HG03097 (cell line): ENCODE data around the gene OS9.
"Not testable (repeated sequence)": the region's sequence is repeated elsewhere in the genome, so short reads cannot be mapped to it uniquely, and the experiment has no call there.

Source experiments
- ATAC-seq: cut with Tn5 transposase; IDR thresholded peaks from one replicate; pipeline ENCODE4 v1.9.1; 2021; ENCODE audit not compliant: unreplicated experiment, low FRiP score

OS9 gene, protein sequence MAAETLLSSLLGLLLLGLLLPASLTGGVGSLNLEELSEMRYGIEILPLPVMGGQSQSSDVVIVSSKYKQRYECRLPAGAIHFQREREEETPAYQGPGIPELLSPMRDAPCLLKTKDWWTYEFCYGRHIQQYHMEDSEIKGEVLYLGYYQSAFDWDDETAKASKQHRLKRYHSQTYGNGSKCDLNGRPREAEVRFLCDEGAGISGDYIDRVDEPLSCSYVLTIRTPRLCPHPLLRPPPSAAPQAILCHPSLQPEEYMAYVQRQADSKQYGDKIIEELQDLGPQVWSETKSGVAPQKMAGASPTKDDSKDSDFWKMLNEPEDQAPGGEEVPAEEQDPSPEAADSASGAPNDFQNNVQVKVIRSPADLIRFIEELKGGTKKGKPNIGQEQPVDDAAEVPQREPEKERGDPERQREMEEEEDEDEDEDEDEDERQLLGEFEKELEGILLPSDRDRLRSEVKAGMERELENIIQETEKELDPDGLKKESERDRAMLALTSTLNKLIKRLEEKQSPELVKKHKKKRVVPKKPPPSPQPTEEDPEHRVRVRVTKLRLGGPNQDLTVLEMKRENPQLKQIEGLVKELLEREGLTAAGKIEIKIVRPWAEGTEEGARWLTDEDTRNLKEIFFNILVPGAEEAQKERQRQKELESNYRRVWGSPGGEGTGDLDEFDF

DNA sequence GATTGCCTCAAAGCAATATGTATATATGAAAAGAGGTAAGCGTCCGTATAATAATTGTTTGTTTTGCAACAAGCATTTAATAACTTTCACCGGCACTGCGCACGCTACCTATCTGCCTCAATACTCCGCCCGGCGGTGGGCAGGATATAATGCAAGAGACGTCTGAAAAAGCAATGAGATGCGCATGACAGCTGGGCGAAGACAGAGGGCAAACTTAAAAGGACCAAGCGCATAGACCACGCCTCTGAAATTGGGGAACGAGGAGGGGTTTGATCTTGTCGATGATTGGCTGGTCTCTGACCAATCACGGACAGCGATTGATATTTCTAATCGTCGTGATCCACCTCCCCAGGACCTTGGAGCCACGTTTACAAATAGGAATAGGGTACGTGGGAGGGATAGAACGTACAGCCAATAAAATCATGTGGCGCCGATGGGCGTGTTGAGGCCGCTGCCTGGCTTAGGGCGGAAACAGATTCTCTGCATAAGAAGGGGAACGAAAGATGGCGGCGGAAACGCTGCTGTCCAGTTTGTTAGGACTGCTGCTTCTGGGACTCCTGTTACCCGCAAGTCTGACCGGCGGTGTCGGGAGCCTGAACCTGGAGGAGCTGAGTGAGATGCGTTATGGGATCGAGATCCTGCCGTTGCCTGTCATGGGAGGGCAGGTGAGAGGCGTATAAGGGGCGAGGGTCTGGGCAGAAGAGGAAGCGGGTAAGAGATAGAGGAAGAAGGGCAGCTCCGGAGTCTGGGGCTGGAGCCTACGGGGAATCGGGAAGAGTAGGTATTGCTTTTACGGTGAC, at the start of gene OS9:
Gene OS9, plus strand, starts transcription at position 474 of the 800 bp plus-strand sequence. Its CDS starts 30 bp downstream, at position 504.
- ATAC-seq = peak; percentile 97

DNA sequence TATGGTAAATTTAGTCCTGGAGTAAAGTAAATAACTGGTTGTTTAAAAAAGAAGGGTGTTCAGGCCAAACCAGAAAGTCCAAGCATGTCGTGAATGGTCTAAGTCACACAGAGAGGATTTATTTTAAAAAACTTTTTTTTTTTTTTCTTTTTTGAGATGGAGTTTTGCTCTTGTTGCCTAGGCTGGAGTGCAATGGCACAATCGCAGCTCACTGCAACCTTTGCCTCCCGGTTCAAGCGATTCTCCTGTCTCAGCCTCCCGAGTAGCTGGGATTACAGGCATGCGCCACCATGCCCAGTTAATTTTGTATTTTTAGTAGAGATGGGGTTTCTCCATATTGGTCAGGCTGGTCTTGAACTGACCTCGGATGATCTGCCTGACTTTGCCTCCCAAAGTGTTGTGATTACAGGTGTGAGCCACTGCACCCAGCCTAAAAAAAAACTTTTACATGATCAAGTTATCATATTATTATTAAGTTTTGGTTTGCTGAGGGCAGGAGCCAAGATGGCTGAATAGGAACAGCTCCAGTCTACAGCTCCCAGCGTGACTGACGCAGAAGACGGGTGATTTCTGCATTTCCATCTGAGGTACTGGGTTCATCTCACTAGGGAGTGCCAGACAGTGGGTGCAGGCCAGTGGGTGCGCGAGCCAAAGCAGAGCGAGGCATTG, 47.8 kb upstream of the OS9 start:
- ATAC-seq = not testable (repeated sequence)

DNA sequence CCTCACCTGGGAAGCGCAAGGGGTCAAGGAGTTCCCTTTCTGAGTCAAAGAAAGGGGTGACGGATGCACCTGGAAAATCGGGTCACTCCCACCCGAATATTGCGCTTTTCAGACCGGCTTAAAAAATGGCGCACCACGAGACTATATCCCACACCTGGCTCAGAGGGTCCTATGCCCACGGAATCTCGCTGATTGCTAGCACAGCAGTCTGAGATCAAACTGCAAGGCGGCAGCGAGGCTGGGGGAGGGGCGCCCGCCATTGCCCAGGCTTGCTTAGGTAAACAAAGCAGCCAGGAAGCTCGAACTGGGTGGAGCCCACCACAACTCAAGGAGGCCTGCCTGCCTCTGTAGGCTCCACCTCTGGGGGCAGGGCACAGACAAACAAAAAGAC, 47.3 kb upstream of the OS9 start:
- ATAC-seq = not testable (repeated sequence)

DNA sequence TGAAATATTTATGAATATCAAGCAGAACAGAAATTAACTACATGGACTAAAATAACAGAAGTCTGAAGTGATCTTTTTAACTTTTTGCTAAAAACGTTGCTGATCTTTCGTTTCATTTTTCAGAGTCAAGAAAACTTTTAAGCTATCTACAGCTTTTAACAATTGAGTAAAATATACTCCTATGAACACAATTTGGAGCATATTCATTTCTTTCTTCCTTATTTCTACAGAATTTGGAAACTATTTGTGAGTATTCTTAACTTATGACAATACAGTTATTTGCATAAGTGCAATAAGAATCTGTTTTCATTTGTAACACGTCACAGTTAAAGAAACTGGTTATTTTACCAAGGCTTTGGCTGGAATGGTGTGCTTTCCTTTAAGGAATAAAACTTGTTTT, 39.9 kb upstream of the OS9 start:
- ATAC-seq = no peak

DNA sequence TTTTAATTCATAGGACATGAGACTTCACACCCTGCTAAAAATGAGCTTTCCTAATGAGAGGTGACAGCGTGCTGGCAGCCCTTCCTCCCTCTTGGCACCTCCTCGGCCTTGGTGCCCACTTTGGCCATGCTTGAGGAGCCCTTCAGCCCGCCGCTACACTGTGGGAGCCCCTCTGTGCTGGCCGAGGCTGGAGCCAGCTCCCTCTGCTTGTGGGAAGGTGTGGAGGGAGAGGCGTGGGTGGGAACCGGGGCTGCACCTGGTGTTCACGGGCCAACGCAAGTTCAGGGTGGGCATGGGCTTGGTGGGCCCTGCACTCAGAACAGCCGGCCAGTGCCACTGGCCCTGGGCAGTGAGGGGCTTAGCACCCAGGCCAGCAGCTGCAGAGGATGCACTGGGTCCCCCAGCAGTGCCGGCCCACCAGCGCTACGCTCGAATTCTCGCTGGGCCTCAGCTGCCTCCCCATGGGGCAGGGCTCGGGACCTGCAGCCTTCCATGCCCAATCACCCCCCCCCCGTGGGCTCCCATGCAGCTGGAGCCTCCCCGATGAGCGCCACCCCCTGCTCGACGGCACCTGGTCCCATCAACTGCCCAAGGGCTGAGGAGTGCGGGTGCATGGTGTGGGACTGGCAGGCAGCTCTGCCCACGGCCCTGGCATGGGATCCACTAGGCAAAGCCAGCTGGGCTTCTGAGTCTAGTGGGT, 38.2 kb upstream of the OS9 start:
- ATAC-seq = no peak

DNA sequence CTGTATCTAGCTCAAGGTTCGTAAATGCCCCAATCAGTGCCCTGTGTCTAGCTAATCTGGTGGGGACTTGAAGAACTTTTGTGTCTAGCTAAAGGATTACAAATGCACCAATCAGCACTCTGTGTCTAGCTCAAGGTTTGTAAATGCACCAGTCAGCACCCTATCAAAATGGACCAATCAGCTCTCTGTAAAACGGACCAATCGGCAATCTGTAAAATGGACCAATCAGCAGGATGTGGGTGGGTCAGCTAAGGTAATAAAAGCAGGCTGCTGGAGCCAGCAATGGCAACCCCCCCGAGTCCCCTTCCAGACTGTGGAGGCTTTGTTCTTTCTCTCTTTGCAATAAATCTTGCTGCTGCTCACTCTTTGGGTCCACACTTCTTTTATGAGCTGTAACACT, 37.5 kb upstream of the OS9 start:
- ATAC-seq = not testable (repeated sequence)

DNA sequence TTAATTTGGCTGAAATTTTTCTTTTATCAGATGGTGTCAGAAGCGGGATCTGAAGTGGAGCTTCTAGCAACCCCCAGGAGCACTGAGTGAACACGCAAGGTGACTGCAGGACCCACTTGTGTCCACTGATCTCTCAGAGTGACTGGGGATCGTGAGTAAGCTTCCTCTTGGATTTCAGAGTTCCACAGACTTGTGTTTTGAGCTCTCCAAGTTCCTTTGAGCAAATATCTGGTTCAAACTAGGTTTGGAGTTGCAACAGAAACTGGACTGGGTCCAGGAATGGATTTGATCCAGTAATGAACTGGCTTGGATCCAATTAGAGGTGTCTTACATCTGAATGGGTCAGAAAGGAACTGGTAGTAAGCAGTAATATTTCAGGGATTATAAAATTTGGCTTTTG, 36.2 kb upstream of the OS9 start:
- no peak for ATAC-seq

DNA sequence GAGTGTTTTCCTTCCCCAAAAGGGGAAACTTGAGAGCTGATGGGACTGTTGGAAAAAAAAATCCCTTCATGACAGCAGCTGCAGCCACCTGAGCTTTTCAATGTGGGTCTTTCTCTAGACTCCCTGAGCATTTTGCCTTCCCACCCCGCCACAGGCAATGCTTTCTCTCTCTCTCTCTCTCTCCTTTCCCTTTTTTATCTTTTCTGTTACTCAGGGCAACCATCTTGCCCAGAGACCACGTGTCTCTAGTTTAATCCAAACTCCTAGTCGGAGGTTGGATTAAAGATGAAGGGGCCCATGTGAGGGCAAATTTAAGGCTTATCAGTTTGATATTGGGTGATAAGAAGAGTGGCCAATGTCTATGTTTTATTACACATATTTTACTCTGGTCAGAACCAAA, 35.0 kb upstream of the OS9 start:
- no peak for ATAC-seq

DNA sequence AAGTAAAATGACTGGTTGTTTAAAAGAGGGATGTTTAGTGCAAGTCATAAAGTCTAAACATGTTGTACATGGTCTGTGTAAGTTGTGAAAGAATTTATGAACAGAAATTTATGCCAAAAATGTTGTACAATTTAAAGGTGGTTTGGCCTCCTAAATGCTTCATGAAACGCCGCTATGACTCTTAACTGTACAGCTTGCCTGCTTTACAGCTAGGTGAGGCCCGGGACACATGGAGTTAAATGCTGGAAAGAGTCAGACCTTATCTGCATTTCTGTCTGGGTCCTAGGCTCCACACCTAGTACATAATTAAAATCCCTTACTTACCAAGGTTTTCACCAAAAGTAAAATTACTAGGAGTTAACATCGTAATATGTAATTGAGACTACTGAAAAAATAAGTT, 32.6 kb upstream of the OS9 start:
- ATAC-seq = no peak

DNA sequence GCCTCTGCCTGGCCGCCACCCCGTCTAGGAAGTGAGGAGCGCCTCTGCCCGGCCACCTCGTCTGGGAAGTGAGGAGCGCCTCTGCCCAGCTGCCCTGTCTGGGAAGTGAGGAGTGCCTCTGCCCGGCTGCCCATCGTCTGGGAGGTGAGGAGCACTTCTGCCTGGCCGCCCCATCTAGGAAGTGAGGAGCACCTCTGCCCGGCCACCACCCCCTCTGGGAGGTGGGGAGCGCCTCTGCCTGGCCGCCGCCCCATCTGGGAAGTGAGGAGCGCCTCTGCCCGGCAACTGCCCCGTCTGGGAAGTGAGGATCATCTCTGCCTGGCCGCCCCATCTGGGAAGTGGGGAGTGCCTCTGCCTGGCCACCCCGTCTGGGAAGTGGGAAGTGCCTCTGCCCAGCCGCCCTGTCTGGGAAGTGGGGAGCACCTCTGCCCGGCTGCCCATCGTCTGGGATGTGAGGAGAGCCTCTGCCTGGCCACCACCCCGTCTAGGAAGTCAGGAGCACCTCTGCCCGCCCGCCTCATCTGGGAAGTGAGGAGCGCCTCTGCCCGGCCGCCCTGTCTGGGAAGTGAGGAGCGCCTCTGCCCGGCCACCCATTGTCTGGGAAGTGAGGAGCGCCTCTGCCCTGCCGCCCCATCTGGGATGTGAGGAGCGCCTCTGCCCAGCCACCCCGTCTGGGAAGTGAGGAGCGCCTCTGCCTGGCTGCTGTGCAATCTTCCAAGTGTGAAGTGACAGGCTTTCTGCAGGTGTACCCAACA, 28.7 kb upstream of the OS9 start:
- ATAC-seq = not testable (repeated sequence)

DNA sequence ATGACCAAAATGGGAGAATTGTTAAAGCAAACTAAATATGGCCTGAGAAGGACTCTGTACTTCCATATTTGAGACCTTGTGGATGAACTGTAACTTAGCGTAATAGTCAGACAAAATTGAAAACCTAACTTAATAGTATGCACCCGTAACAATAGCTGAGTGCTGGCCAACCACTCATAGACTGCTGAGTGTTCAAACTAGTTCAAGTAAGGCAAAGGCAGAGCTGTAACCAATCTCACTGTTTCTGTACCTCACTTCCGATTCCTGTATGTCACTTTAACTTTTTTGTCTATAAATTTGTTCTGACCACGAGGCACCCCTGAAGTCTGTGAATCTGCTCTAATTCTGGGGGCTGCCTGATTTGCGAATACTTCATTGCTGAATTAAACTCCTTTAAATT, 27.0 kb upstream of the OS9 start:
- ATAC-seq = no peak

DNA sequence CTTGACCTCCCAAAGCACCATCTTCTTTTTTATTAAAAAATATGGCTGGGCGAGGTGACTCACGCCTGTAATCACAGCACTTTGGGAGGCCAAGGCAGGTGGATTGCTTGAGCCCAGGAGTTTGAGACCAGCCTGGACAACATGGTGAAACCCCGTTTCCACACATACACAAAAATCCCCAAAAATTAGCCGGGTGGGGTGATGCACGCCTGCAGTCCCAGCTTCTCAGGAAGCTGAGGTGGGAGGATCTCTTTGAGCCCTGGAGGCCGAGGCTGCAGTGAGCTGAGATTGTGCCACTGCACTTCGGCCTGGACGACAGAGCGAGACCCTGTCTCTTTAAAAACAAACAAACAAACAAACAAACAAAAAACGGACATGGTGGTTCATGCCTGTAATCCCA, 24.2 kb upstream of the OS9 start:
- ATAC-seq = not testable (repeated sequence)

DNA sequence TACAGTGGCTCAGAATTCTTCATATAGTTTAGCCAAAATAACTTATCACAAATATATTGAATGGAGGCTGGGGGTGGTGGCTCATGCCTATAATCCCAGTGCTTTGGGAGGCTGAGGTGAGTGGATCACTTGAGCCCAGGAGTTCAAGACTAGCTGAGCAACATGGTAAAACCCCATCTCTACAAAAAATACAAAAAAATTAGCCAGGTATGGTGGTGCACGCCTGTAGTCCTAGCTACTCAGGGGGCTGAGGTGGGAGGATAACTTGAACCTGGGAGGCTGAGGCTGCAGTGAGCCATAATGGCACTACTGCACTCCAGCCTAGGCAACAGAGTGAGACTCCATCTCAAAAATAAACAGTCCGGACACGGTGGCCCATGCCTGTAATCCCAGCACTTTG, 22.1 kb upstream of the OS9 start:
- ATAC-seq = not testable (repeated sequence)

DNA sequence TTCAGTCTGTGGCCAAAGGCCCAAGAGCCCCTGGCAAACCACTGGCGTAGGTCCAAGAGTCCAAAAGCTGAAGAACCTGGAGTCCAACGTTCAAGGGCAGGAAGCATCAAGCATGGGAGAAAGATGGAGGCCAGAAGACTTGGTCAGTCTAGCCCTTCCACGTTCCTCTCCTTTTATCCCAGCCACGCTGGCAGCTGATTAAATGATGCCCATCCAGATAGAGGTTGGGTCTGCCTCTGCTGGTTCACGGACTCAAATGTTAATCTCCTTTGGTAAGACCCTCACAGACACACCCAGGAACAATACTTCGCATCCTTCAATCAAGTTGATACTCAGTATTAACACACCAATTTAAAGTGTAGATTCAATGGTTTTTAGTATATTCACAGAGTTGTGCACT, 21.1 kb upstream of the OS9 start:
- ATAC-seq = no peak

DNA sequence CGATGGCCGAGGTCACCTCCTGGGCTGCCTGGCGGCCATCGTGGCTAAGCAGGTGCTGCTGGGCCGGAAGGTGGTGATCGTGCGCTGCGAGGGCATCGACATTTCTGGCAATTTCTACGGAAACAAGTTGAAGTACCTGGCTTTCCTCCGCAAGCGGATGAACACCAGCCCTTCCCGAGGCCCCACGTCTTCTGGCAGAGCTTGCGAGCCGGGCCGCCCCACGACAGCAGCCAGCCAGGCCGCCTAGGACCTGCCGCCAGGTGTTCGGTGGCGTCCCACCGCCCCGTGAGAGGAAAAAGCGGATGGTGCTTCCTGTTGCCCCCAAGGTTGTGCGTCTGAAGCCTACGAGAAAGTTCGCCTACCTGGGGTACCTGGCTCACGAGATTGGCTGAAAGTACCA, 19.2 kb upstream of the OS9 start:
- ATAC-seq = no peak

DNA sequence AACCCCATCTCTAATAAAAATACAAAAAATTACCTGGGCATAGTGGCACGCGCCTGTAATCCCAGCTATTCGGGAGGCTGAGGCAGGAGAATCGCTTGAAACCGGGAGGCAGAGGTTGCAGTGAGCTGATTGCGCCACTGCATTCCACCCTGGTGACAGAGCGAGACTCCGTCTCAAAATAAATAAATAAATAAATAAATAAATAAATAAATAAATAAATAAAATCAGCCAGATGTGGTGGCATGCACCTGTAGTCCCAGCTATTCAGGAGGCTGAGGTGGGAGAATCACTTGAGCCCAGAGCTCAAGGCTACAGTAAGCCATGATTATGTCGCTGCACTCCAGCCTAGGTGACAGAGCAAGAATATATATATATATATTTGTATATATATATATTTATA, 16.0 kb upstream of the OS9 start:
- not testable (repeated sequence) for ATAC-seq

DNA sequence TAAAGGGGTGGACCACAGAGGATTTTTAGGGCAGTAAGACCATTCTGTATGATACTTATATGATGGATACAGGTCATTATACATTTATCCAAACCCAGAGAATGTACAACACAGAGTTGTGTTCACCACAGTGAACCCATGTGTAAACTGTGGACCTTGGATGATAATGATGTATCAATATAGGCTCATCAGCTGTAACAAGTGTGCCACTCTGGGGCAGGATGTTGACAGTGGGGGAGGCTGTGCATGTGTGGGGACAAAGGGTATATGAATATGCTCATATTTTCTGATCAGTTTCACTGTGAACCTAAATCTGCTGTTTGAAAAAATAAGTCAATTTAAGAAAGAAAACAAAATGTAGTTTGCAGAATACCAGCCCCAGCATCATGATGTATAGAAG, 14.2 kb upstream of the OS9 start:
- no peak for ATAC-seq

DNA sequence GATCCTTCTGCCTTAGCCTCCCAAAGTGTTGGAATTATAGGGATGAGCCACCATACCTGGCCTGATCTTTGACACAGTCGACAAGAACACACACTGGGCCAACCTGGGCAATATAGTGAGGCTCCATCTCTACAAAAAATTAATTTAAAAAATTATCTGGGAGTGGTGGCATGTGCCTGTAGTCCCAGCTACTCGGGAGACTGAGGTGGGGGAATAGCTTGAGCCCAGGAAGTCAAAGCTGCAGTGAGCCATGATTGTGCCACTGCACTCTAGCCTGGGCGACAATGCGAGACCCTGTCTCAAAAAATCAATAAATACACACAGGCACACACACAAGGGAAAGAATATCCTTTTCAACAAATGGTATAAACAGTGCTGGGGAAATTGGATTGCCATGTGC, 6.1 kb upstream of the OS9 start:
- ATAC-seq = no peak

DNA sequence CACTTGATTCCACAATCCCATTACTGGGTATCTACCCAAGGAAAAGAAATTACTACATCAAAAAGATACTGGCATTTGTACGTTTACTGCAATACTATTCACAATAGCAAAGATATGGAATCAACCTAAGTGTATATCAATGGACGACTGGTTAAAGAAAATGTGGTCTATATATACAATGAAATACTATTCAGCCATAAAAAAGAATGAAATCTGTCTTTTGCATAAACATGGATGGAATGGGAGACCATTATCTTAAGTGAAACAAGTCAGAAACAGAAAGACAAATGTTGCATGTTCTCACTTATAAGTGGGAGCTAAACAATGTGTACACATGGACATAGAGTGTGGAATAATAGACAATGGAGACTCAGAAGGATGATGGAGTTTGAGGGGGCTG, 5.0 kb upstream of the OS9 start:
- ATAC-seq = no peak

DNA sequence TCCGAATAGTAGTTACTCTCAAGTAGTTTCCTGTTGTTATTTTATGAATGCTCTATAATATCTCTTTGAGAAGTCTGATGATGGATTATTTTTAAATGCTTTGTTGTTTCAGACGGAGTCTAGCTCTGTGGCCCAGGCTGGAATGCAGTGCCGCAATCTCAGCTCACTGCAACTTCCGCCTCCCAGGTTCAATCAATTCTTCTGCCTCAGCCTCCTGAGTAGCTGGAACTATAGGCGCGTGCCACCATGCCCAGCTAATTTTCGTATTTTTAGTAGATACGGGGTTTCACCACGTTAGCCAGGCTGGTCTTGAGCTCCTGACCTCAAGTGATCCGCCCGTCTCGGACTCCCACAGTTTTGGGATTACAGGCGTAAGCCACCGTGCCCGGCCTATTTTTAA, 1.4 kb upstream of the OS9 start:
- ATAC-seq = no peak
